ENCODE measurements around the gene RPAP3. TPM values are rescaled to one million over a fixed set of nuclear protein-coding genes. Genes with fewer than 3 reads are reported as not detected.

The RPAP3 gene
- polyA plus RNA-seq, 1 donor from 2014 or later = 39.7 TPM

GRCh38 chr12:47712171-47712570, 6.3 kb upstream of the RPAP3 start:
- H3K9me2 ChIP-seq (ENCODE audit: insufficient read depth, low read length) = no peaks in the 10 kb centered on the region
- H3K27me3 ChIP-seq (ENCODE audit: insufficient read depth, low read depth, low read length) = no peaks in the 10 kb centered on the region
- TF ChIP-seq SMC3 (conservative IDR thresholded peaks at IDR 0.05; ENCODE audit: poor library complexity) = no peak
- no peak for TF ChIP-seq RAD21 (conservative IDR thresholded peaks at IDR 0.05)
- TF ChIP-seq POLR2AphosphoS5 (IDR thresholded peaks at IDR 0.05) = no peak
- TF ChIP-seq TAF1 (IDR thresholded peaks at IDR 0.05; ENCODE audit: low read depth) = no peak
- TF ChIP-seq, protein P1, sequence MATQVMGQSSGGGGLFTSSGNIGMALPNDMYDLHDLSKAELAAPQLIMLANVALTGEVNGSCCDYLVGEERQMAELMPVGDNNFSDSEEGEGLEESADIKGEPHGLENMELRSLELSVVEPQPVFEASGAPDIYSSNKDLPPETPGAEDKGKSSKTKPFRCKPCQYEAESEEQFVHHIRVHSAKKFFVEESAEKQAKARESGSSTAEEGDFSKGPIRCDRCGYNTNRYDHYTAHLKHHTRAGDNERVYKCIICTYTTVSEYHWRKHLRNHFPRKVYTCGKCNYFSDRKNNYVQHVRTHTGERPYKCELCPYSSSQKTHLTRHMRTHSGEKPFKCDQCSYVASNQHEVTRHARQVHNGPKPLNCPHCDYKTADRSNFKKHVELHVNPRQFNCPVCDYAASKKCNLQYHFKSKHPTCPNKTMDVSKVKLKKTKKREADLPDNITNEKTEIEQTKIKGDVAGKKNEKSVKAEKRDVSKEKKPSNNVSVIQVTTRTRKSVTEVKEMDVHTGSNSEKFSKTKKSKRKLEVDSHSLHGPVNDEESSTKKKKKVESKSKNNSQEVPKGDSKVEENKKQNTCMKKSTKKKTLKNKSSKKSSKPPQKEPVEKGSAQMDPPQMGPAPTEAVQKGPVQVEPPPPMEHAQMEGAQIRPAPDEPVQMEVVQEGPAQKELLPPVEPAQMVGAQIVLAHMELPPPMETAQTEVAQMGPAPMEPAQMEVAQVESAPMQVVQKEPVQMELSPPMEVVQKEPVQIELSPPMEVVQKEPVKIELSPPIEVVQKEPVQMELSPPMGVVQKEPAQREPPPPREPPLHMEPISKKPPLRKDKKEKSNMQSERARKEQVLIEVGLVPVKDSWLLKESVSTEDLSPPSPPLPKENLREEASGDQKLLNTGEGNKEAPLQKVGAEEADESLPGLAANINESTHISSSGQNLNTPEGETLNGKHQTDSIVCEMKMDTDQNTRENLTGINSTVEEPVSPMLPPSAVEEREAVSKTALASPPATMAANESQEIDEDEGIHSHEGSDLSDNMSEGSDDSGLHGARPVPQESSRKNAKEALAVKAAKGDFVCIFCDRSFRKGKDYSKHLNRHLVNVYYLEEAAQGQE (IDR thresholded peaks at IDR 0.05; ENCODE audit: borderline replicate concordance) = no peak
- TF ChIP-seq EP300 (conservative IDR thresholded peaks at IDR 0.05; ENCODE audit: poor library complexity, severe bottlenecking) = no peak
- TF ChIP-seq, protein P2, sequence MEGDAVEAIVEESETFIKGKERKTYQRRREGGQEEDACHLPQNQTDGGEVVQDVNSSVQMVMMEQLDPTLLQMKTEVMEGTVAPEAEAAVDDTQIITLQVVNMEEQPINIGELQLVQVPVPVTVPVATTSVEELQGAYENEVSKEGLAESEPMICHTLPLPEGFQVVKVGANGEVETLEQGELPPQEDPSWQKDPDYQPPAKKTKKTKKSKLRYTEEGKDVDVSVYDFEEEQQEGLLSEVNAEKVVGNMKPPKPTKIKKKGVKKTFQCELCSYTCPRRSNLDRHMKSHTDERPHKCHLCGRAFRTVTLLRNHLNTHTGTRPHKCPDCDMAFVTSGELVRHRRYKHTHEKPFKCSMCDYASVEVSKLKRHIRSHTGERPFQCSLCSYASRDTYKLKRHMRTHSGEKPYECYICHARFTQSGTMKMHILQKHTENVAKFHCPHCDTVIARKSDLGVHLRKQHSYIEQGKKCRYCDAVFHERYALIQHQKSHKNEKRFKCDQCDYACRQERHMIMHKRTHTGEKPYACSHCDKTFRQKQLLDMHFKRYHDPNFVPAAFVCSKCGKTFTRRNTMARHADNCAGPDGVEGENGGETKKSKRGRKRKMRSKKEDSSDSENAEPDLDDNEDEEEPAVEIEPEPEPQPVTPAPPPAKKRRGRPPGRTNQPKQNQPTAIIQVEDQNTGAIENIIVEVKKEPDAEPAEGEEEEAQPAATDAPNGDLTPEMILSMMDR (IDR thresholded peaks at IDR 0.05; ENCODE audit: poor library complexity, severe bottlenecking) = no peak
- H3K36me3 ChIP-seq (ENCODE audit: insufficient read depth, low read length) = no peaks in the 10 kb centered on the region
- H4K20me1 ChIP-seq (ENCODE audit: insufficient read depth) = no peaks in the 10 kb centered on the region
- no peaks in the 10 kb centered on the region for H3K79me2 ChIP-seq (replicated peaks; ENCODE audit: insufficient read depth, low read length)
- H3F3A ChIP-seq (ENCODE audit: insufficient read depth, low read length, poor library complexity, severe bottlenecking) = no peaks in the 10 kb centered on the region
- H3K27ac ChIP-seq (ENCODE audit: low read length) = no peak overlapping the region
- H2AFZ ChIP-seq (ENCODE audit: low read depth, low read length) = no peak overlapping the region
- no peak overlapping the region for H3K9ac ChIP-seq (ENCODE audit: low read length)
- H3K4me2 ChIP-seq (ENCODE audit: low read length) = no peak overlapping the region
- no peaks in the 10 kb centered on the region for H3K9me3 ChIP-seq (ENCODE audit: low read length)
- H3K4me3 ChIP-seq (ENCODE audit: low read length) = no peak overlapping the region

- H3K9me2 ChIP-seq (ENCODE audit: insufficient read depth, low read length) = no peaks in the 10 kb centered on the region
- H3F3A ChIP-seq (ENCODE audit: insufficient read depth, low read length, poor library complexity, severe bottlenecking) = no peaks in the 10 kb centered on the region
- H3K9ac ChIP-seq (ENCODE audit: low read length) = no peak overlapping the region
- H4K20me1 ChIP-seq (ENCODE audit: insufficient read depth) = no peaks in the 10 kb centered on the region
- H3K79me2 ChIP-seq (replicated peaks; ENCODE audit: insufficient read depth, low read length) = no peaks in the 10 kb centered on the region
- TF ChIP-seq TAF1 (IDR thresholded peaks at IDR 0.05; ENCODE audit: low read depth) = no peak
- TF ChIP-seq POLR2AphosphoS5 (IDR thresholded peaks at IDR 0.05) = no peak
- TF ChIP-seq EZH2 (IDR thresholded peaks at IDR 0.05; ENCODE audit: borderline replicate concordance, insufficient read depth, low read length, poor library complexity, severe bottlenecking) = no peak
- no peak for TF ChIP-seq SMC3 (conservative IDR thresholded peaks at IDR 0.05; ENCODE audit: poor library complexity)
- no peak for TF ChIP-seq RAD21 (conservative IDR thresholded peaks at IDR 0.05)
- no peak for TF ChIP-seq EP300 (conservative IDR thresholded peaks at IDR 0.05; ENCODE audit: poor library complexity, severe bottlenecking)
- TF ChIP-seq MXI1 (conservative IDR thresholded peaks at IDR 0.05; ENCODE audit: poor library complexity, severe bottlenecking) = no peak
- TF ChIP-seq, protein P2 (IDR thresholded peaks at IDR 0.05; ENCODE audit: poor library complexity, severe bottlenecking) = no peak
- TF ChIP-seq, protein P1 (IDR thresholded peaks at IDR 0.05; ENCODE audit: borderline replicate concordance) = no peak
- no peak overlapping the region for H3K27ac ChIP-seq (ENCODE audit: low read length)
- no peak overlapping the region for H3K4me2 ChIP-seq (ENCODE audit: low read length)
- H3K9me3 ChIP-seq (ENCODE audit: low read length) = no peaks in the 10 kb centered on the region
- no peak overlapping the region for H3K4me3 ChIP-seq (ENCODE audit: low read length)
- no peaks in the 10 kb centered on the region for H3K27me3 ChIP-seq (ENCODE audit: insufficient read depth, low read depth, low read length)
- no peaks in the 10 kb centered on the region for H3K36me3 ChIP-seq (ENCODE audit: insufficient read depth, low read length)
- no peak overlapping the region for H2AFZ ChIP-seq (ENCODE audit: low read depth, low read length)
These were observed 5.6 kb upstream of the RPAP3 start for GRCh38 chr12:47711448-47711847.
